ENCODE results near the gene CPNE8.
A peak's percentile ranks its signal among the peaks of the same experiment; 100 is the strongest.

Gene CPNE8

GRCh38 chr12:38905480-38906351, at the start of gene CPNE8:
Gene CPNE8 (minus strand): TSS chr12:38905591. CDS start chr12:38905534, 57 bp downstream.
- peak; percentile 71 for DNase-seq

GRCh38 chr12:38954238-38954873, 49.0 kb upstream of the CPNE8 start:
- no peak for DNase-seq

- no peak for DNase-seq
These were observed 44.0 kb upstream of the CPNE8 start for GRCh38 chr12:38949363-38949762.

- DNase-seq, result peak; percentile 25
These were observed 29.3 kb upstream of the CPNE8 start for GRCh38 chr12:38934686-38935085.

GRCh38 chr12:38934078-38934584, 28.7 kb upstream of the CPNE8 start:
- no peak for DNase-seq

DNA sequence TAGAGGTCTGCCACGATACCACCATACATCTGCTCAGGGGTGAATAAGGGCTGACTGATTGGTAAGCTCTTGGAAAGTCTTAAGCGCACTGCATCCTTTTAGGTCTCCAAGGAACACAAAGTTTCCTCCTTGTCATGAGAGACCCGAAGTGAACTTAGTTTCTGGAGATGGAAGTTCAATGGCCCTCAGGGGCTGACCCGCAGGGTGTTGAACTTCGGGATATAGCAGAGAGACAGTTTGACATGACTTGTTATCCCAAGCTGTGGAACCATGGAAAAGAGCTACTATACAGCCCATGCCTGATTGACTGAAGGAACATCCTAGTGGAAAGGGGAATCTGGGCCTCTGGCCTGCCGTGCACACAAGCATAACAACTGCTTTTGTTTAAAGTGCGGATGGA, 26.9 kb upstream of the CPNE8 start:
- no peak for DNase-seq

- no peak for DNase-seq
These were observed 26.1 kb upstream of the CPNE8 start for GRCh38 chr12:38931461-38931860.

DNA sequence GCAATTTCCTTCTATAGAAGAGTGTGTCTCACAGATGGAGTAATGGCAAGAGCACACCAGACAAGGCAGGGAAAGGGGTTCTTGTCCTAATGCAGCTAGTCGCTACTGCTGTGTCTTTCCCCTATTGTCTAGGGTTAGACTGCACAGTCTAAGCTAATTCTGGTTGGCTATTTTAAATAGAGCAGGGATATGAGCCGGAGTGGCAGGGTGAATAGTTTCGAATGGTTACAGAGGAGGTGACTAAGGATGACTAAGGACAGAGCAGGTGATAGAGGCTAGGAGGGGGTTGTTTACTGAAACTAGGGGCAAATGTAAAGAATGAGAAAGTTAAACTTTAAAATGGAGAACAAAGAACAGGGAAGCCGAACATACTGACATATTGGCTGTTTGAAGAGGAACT, 25.6 kb upstream of the CPNE8 start:
- DNase-seq, result no peak

GRCh38 chr12:38926501-38926900, 21.1 kb upstream of the CPNE8 start:
- no peak for DNase-seq

DNA sequence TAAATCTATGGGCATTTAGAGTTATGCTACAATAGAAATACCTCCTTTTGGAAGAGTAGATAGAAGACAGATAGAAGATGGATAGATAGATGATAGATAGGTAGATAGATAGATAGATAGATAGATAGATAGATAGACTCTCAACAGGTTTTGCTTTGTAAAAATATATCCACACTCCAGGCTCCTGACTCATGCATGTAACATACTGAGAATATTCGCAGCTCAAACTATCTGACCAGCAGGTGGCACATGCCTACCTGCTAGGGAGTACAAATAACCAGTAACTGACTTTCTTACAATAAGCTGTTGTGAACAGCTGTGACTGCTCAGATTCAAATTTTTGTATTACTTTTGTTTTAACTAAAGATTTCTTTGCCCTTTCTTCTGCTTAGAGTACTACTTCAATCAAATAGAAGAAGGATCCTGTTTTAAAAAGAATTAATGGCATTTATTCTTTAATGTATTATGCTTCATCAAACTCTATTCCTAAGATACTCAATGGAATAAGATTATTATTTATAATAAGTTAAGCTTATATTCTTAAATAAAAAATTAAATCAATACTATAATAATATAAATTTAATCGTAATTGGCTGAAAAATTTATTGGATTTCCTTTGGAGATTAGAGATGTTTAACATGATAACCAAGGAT, 15.8 kb upstream of the CPNE8 start:
- DNase-seq, result peak; percentile 49

GRCh38 chr12:38919191-38919590, 13.8 kb upstream of the CPNE8 start:
- DNase-seq, result no peak

GRCh38 chr12:38915429-38916182, 10.2 kb upstream of the CPNE8 start:
- DNase-seq, result no peak

DNA sequence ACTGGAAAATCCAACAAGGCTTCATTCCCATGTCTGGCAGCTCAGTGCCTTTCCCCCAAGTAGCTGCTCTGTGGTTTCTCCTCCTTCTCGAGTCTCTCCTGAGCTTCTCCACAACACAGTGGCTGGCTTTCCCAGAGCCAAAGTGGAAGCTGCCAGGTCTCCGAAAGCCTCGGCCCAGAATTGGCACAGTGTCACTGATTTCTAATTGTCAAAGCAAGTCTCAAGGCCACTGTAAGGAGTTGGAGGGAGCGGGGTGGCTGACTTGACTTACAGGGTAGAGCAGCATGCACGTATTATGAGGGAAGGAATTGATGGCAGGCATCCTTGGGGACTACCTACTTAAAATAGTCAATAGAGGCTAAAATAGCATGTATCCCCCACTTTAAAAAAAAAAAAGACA, 6.7 kb upstream of the CPNE8 start:
- DNase-seq, result no peak

DNA sequence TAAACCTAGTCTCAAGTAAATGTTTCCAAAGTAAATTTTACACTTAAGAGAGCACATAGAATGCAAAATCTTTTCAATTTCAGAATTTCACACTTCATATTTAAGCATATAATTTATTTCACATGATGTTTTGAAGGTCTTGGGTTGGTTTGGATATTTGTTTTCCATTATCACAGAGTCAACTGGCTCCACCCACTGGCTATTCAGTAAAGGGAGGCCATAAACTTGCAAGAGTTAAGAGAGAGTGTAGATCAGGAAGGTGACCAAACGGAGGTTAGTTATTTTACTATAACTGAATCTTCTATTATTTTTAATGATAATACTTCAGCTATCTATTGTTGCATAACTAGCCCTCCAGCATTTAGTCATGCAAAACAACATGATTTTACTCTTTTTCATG, 6.2 kb upstream of the CPNE8 start:
- DNase-seq, result no peak

GRCh38 chr12:38907201-38907923, 2.0 kb upstream of the CPNE8 start:
- DNase-seq, result no peak

DNA sequence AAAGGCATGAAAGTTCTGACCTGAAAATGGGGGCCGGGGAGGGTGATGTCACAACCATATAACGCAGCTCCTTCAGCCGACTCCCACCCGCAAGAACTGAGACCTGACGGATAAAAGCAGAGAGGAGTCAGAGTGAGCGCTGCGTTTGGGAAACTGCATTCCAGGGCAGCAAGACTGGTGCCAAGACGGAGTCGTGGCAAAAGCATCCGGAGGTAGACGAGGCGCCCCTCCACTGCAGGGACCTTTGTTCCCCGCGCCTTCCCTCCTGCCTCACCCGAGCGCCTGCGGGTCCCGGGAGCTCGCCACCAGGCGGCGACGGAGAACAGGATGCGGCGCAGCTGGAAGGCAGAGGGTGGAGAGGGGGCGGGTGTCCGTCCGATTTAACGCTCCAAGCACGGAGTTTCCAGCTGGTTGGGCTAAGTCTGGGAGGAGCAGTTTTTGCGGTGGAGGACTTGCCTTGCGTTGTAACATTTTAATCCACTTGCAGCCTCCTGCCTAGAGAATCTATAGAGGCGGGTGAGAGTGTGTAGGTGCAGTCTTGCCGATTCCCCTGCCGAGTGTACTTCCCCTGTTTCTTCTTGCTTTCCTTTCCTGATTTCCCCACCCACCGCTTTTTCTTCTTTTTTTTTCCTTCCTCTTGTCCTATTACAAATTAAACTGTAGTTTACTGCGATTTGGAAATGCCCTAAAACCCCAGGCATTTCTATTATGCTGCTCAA, 1.2 kb upstream of the CPNE8 start:
- DNase-seq, result peak; percentile 83

DNA sequence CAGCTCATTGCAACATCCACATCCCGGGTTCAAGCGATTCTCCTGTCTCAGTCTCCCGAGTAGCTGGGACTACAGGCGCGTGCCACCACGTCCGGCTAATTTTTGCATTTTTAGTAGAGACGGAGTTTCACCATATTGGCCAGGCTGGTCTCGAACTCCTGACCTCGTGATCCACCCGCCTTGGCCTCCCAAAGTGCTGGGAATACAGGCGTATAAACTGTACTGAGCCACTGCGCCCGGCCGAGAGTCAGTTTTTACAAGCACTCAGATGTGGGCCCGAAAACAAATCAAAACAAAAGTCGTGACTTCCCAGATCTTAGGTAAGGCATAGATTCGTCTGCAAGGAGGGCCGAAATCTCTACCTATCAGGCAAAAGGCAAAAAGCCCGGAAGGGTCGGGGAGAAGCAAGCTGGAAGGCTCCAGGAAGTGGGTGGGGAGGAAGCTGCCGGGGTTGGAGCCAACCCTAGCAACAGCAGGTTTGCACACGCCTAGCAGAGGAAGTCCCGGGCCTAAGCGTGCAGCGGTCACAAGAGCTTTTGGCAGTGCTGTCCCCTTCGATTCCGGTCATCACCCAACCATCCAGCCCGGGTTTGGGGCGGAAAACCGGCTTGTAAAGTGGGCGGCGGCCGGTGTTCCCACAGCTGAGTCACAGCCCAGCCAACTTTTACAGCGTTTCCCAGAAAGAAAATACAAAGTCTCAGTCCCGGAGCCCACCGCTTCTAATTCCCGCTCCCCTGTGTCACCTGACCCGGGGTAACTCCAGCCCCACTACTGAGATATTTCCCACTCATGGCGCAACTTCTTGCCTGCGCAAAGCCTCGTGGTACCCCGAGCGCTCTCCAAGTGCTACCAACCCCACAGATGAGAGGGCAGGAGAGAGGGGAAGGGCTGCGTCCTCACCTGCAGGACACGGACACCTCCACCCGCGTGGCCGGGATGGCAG, 583 bp downstream of the CPNE8 start:
- peak; percentile 82 for DNase-seq

DNA sequence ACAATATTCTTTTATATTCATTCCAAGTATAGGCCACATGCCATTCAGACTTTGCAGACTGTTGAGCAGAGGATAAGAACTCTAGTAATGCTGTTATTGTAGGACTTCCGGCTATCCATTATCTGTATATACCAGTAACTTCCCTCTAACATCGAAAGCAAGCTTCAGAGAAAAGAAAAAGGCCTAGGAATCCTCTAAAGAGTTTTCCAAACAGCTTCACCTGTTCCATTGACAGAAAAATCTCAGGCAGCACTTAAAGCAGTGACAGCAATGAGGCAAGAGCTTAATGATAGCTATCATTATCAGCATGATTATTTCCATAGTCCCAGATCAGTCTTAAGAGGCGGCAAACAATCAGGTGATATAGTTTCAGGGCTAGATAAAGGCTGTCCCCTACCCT, 1.8 kb downstream of the CPNE8 start:
- no peak for DNase-seq

GRCh38 chr12:38898001-38898684, 7.2 kb downstream of the CPNE8 start:
- no peak for DNase-seq

- no peak for DNase-seq
These were observed 9.9 kb downstream of the CPNE8 start for GRCh38 chr12:38895446-38895845.

Data from activated CD4-positive, alpha-beta T cell treated with anti-CD3 and anti-CD28 coated beads, Interleukin-2, amount 50 U/mL, for 16 hours (primary cell).